Caco-2 (cell line): ENCODE measurements around the gene HECTD3. TPM values are rescaled to one million over a fixed set of nuclear protein-coding genes. Genes with fewer than 3 reads are reported as not detected.

Experiments
- BruUV-seq: library from RNA; stranded (reverse); fragments of 400-500 nt; replicated peaks from 2 replicates; lab custom pipeline; 2021; lab: Mats Ljungman, UMichigan
- CTCF ChIA-PET: fragments of 300-600 bp; sonication (Branson Sonifier 250); formaldehyde crosslinking; loops from one replicate; lab custom pipeline; 2022; ENCODE audit warnings: antibody characterized with exemption; lab: Charles Lee
- POLR2A ChIA-PET: fragments of 300-600 bp; sonication (Branson Sonifier 250); formaldehyde crosslinking; loops from one replicate; lab custom pipeline; 2022; ENCODE audit warnings: antibody characterized with exemption; lab: Charles Lee
- DNase-seq, 2 experiments: peaks; one replicate each; pipeline versions ENCODE4 v3.0.0 to v3.0.0-alpha.2; 2020 to 2022
- H3K27me3 ChIP-seq: replicated peaks from 2 replicates; pipeline ENCODE4 v1.6.0; 2011; ENCODE audit warnings: low read length; ENCODE audit not compliant: control insufficient read depth, insufficient read depth
- H3K36me3 ChIP-seq: 2 replicates; pipeline ENCODE4 v1.5.1; 2011; ENCODE audit warnings: low read length; ENCODE audit not compliant: control insufficient read depth, insufficient read depth
- H3K4me1 ChIP-seq: fragments of 250-450 bp; sonication (Bioruptor Pico); 2 replicates; pipeline ENCODE4 v1.5.1; 2020; ENCODE audit warnings: mild to moderate bottlenecking
- H3K4me3 ChIP-seq: 2 replicates; pipeline ENCODE4 v1.5.1; 2011; ENCODE audit warnings: low read depth, mild to moderate bottlenecking, control low read depth, low read length
- H3K9me3 ChIP-seq: fragments of 250-450 bp; sonication (Bioruptor Pico); 2 replicates; pipeline ENCODE4 v1.5.1; 2020; ENCODE audit warnings: mild to moderate bottlenecking, moderate library complexity
- H3K27ac Mint-ChIP-seq: one replicate; pipeline ENCODE4 v1.8.0; 2022; ENCODE audit warnings: mixed read lengths; ENCODE audit not compliant: unreplicated experiment
- H3K27me3 Mint-ChIP-seq: one replicate; pipeline ENCODE4 v1.8.0; 2022; ENCODE audit warnings: mixed read lengths; ENCODE audit not compliant: insufficient read depth, unreplicated experiment
- H3K36me3 Mint-ChIP-seq: one replicate; pipeline ENCODE4 v1.8.0; 2022; ENCODE audit warnings: mild to moderate bottlenecking, mixed read lengths; ENCODE audit not compliant: insufficient read depth, unreplicated experiment
- H3K4me1 Mint-ChIP-seq: one replicate; pipeline ENCODE4 v1.8.0; 2022; ENCODE audit warnings: low read depth, mixed read lengths; ENCODE audit not compliant: unreplicated experiment
- H3K4me3 Mint-ChIP-seq: one replicate; pipeline ENCODE4 v1.8.0; 2022; ENCODE audit warnings: mild to moderate bottlenecking, moderate library complexity, mixed read lengths; ENCODE audit not compliant: unreplicated experiment
- H3K9me3 Mint-ChIP-seq: one replicate; pipeline ENCODE4 v1.8.0; 2022; ENCODE audit warnings: mixed read lengths; ENCODE audit not compliant: unreplicated experiment
- CTCF ChIP-seq, 2 experiments: fragments of 200-600 bp in 1 of 2; IDR thresholded peaks; 1 replicate in 1 of 2; 2 replicates in 1 of 2; pipeline versions ENCODE4 v1.5.1 to v1.8.0; 2011 to 2022; ENCODE audit warnings: antibody characterized with exemption in 1 of 2, control low read depth in 1 of 2, inconsistent platforms in 1 of 2, low read depth in 1 of 2, low read length in 1 of 2, mild to moderate bottlenecking in 1 of 2, moderate library complexity in 1 of 2; ENCODE audit not compliant: insufficient read depth in 1 of 2, severe bottlenecking in 1 of 2, unreplicated experiment in 1 of 2
- intact Hi-C: fragments of 100-400 bp; cut with micrococcal nuclease; formaldehyde crosslinking; loops from one replicate; pipeline ENCODE4 v1.10.0; 2022; ENCODE audit not compliant: unreplicated experiment
- total RNA-seq: library from RNA; stranded (reverse); gene quantifications from 2 replicates; pipeline ENCODE4 v1.2.3, GENCODE V29; 2022

HECTD3 gene
- total RNA-seq, 1 experiment from 2014 or later = 29.4 TPM

GRCh38 chr1:45038240-45038639 lies 27.1 kb upstream of the HECTD3 start:
- no peak for TF ChIP-seq CTCF (IDR thresholded peaks at IDR 0.05; ENCODE audit: insufficient read depth in 1 of 2, low read depth in 1 of 2, low read length in 1 of 2, severe bottlenecking in 1 of 2, unreplicated experiment in 1 of 2)
- Histone ChIP-seq H3K27me3 (no peaks in the 10 kb centered on the region), H3K4me3 (no peak overlapping the region), H3K9me3 (no peaks in the 10 kb centered on the region), H3K36me3 (no peaks in the 10 kb centered on the region), H3K4me1 (no peaks in the 10 kb centered on the region)
- Mint-ChIP-seq H3K4me1 (no peaks in the 10 kb centered on the region), H3K9me3 (no peaks in the 10 kb centered on the region), H3K36me3 (no peaks in the 10 kb centered on the region), H3K27ac (no peak overlapping the region), H3K27me3 (no peaks in the 10 kb centered on the region), H3K4me3 (no peak overlapping the region)
- DNase-seq = no peak
- POLR2A ChIA-PET = no interaction called here
- intact Hi-C loops = no loop called here
- CTCF ChIA-PET = no interaction called here
- BruUV-seq = no TSS peak

GRCh38 chr1:45037456-45037855 lies 26.3 kb upstream of the HECTD3 start:
- Mint-ChIP-seq H3K27me3 (no peaks in the 10 kb centered on the region), H3K27ac (no peak overlapping the region), H3K4me1 (no peaks in the 10 kb centered on the region), H3K36me3 (no peaks in the 10 kb centered on the region), H3K9me3 (no peaks in the 10 kb centered on the region), H3K4me3 (no peak overlapping the region)
- Histone ChIP-seq H3K27me3 (no peaks in the 10 kb centered on the region), H3K36me3 (no peaks in the 10 kb centered on the region), H3K9me3 (no peaks in the 10 kb centered on the region), H3K4me3 (no peak overlapping the region), H3K4me1 (no peaks in the 10 kb centered on the region)
- intact Hi-C loops = no loop called here
- no TSS peak for BruUV-seq
- CTCF ChIA-PET = no interaction called here
- POLR2A ChIA-PET = no interaction called here
- DNase-seq = no peak
- TF ChIP-seq CTCF (IDR thresholded peaks at IDR 0.05; ENCODE audit: insufficient read depth in 1 of 2, low read depth in 1 of 2, low read length in 1 of 2, severe bottlenecking in 1 of 2, unreplicated experiment in 1 of 2) = no peak

- Mint-ChIP-seq H3K27me3 (no peaks in the 10 kb centered on the region), H3K4me3 (no peak overlapping the region), H3K36me3 (no peaks in the 10 kb centered on the region), H3K4me1 (no peaks in the 10 kb centered on the region), H3K9me3 (no peaks in the 10 kb centered on the region), H3K27ac (no peak overlapping the region)
- Histone ChIP-seq H3K9me3 (no peaks in the 10 kb centered on the region), H3K27me3 (no peaks in the 10 kb centered on the region), H3K4me3 (no peak overlapping the region), H3K4me1 (no peaks in the 10 kb centered on the region), H3K36me3 (no peaks in the 10 kb centered on the region)
- no peak for DNase-seq
- POLR2A ChIA-PET = no interaction called here
- intact Hi-C loops = no loop called here
- no TSS peak for BruUV-seq
- no peak for TF ChIP-seq CTCF (IDR thresholded peaks at IDR 0.05; ENCODE audit: insufficient read depth in 1 of 2, low read depth in 1 of 2, low read length in 1 of 2, severe bottlenecking in 1 of 2, unreplicated experiment in 1 of 2)
- CTCF ChIA-PET = no interaction called here
These were observed 24.6 kb upstream of the HECTD3 start for GRCh38 chr1:45035631-45036301.
